GM12892 (cell line): ENCODE measurements around the gene AGPS.

Experiments used
- DNase-seq: peaks from one replicate; pipeline ENCODE4 v3.0.0; 2011; ENCODE audit not compliant: insufficient read length
- FAIRE-seq: peaks from 2 replicates; lab custom pipeline; 2011; peaks lifted over from hg19 to GRCh38; lab: Jason Lieb, UNC
- POLR2A ChIP-seq: IDR thresholded peaks from 2 replicates; pipeline ENCODE4 v1.6.1; 2011; ENCODE audit warnings: low read depth, low read length, control low read depth
- POLR2AphosphoS5 ChIP-seq: IDR thresholded peaks from 2 replicates; pipeline ENCODE4 v1.6.1; 2011; ENCODE audit warnings: low read depth, low read length, control low read depth
- TAF1 ChIP-seq: IDR thresholded peaks from 2 replicates; pipeline ENCODE4 v1.6.1; 2011; ENCODE audit warnings: low read depth, mild to moderate bottlenecking, control low read depth, low read length, borderline replicate concordance

Gene AGPS

GRCh38 chr2:177593402-177593801 is 200.8 kb downstream of the AGPS start:
- DNase-seq (no peak), FAIRE-seq (no peak)
- TF ChIP-seq POLR2A = no peak
- no peak for TF ChIP-seq TAF1
- no peak for TF ChIP-seq POLR2AphosphoS5
